ENCODE measurements around the gene MXRA5. TPM values are rescaled to one million over a fixed set of nuclear protein-coding genes. Genes with fewer than 3 reads are reported as not detected.

Gene MXRA5
- not detected in 2 replicates for total RNA-seq (2014; rRNA removed; shearing (Covaris generic))

DNA sequence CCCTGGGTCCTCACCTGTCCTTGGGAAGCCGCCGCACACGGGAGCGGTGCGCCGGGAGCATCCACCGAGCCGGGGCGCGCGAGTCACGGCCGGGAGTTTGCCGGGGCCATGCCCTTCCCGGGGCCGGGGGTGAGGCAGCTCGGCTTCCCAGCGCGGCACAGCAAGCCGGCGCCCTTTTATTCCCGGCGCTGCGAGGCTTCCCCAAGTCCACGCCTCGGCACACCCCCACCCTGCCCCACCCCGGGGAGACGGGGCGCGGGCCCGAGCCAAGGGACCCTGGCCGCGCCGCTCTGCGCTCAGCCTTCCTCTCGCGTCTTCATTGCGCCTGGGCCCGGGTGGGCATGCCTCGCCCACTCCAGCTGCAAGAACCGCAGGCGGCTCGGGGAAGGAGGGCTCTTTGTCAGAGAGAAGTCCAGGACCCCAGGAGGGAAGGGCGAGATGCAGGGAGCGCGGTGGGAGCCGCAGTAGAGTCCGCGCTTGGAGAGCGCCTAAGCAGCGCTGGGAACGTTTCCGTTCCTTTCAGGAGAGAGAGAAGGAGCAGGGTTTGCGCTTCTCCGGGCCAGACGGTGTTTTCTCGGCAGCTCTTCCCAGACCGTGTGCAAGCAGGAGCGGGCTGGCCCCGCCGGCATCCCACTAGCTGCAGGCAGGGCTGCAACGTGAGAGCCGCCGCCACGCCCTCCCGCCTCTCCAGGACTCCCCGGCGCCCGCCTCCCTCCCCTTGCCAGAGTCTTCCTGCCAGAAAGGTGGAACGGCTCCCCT lies at the start of gene MXRA5:
TSS of gene MXRA5 (minus strand) at position 152 of the 759 bp plus-strand sequence. CDS start 2,819 bp downstream, outside the sequence.

Data from A375 (cell line).